ENCODE data around the gene B3GNT2.

The B3GNT2 gene

GRCh38 chr2:62185475-62186155, 10.3 kb upstream of the B3GNT2 start:
- TF ChIP-seq CTCF (IDR thresholded peaks at IDR 0.05; ENCODE audit: insufficient read depth, low read depth, low read length, missing control alignments), result no peak
- DNase-seq (ENCODE audit: low read depth), result no peak
- H3K4me3 ChIP-seq (ENCODE audit: low read depth, low read length), result no peak overlapping the region

GRCh38 chr2:62186156-62186905, 9.6 kb upstream of the B3GNT2 start:
- DNase-seq (ENCODE audit: low read depth), result no peak
- H3K4me3 ChIP-seq (ENCODE audit: low read depth, low read length), result no peak overlapping the region
- TF ChIP-seq CTCF (IDR thresholded peaks at IDR 0.05; ENCODE audit: insufficient read depth, low read depth, low read length, missing control alignments), result no peak

- TF ChIP-seq CTCF (IDR thresholded peaks at IDR 0.05; ENCODE audit: insufficient read depth, low read depth, low read length, missing control alignments), result no peak
- DNase-seq (ENCODE audit: low read depth), result no peak
- H3K4me3 ChIP-seq (ENCODE audit: low read depth, low read length), result no peak overlapping the region
Measured at GRCh38 chr2:62187246-62187645, 8.7 kb upstream of the B3GNT2 start.

- no peak overlapping the region for H3K4me3 ChIP-seq (ENCODE audit: low read depth, low read length)
- no peak for TF ChIP-seq CTCF (IDR thresholded peaks at IDR 0.05; ENCODE audit: insufficient read depth, low read depth, low read length, missing control alignments)
Measured at GRCh38 chr2:62188416-62188815, 7.5 kb upstream of the B3GNT2 start.

GRCh38 chr2:62189196-62189595, 6.7 kb upstream of the B3GNT2 start:
- TF ChIP-seq CTCF (IDR thresholded peaks at IDR 0.05; ENCODE audit: insufficient read depth, low read depth, low read length, missing control alignments), result no peak
- H3K4me3 ChIP-seq (ENCODE audit: low read depth, low read length), result no peak overlapping the region
- DNase-seq (ENCODE audit: low read depth), result no peak

More at GRCh38 chr2:62188416-62188815, 7.5 kb upstream of the B3GNT2 start:
- no peak for DNase-seq (ENCODE audit: low read depth)

GRCh38 chr2:62192811-62193210, 3.1 kb upstream of the B3GNT2 start:
- no peak overlapping the region for H3K4me3 ChIP-seq (ENCODE audit: low read depth, low read length)
- no peak for TF ChIP-seq CTCF (IDR thresholded peaks at IDR 0.05; ENCODE audit: insufficient read depth, low read depth, low read length, missing control alignments)
- DNase-seq (ENCODE audit: low read depth), result no peak

All from GM12865 (cell line).